Measurements from ENCODE around the gene GALNT17.

Gene GALNT17

DNA sequence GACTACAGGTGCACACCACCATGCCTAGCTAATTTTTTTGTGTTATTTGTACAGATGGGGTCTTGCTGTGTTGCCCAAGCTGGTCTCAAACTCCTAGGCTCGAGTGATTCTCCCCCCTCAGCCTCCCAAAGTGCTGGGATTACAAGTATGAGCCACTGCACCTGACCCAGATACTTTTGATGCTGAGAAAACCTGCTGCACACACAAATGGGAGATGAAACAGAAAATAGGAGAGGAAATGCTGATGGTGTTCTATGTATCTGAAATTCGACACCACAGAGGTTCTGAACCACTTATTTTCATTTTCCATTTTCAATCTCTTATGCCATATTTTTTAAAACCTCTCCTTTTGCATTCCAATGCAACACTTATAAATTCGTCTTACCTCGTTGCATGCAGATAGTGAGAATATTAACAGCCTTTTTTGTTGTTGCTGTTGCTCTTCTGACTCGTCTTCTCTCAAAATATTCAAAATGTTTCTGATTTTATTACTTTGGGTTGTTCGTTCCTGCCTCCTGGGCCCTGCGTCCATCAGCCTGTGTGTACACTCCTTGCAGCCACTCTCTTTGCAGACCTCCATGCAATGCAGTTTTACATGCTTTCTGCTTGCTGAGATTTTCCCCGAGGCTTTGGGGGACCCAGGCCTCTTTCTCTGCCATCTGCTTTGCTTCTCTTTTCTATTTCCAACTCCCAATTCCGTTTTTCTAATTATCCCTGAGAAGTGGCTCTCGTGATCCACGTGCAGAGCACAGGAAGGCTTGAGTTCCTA, 556.1 kb downstream of the GALNT17 start:
- no peak overlapping the region for H3K18ac ChIP-seq (ENCODE audit: low read length)
- no peak overlapping the region for H2BK5ac ChIP-seq (ENCODE audit: low read depth, low read length, poor library complexity)
- no peak overlapping the region for H3K4me2 ChIP-seq (ENCODE audit: low read length)
- H3K36me3 ChIP-seq (ENCODE audit: control insufficient read depth in 1 of 2, insufficient read depth in 2 of 2, low read length in 2 of 2): no peaks in the 10 kb centered on the region
- no peak overlapping the region for H4K91ac ChIP-seq (ENCODE audit: low read depth, low read length)
- no peak for DNase-seq
- no peak overlapping the region for H4K8ac ChIP-seq (ENCODE audit: low read depth, low read length)
- no peak overlapping the region for H3K14ac ChIP-seq (ENCODE audit: low read length)
- no peak overlapping the region for H3K4ac ChIP-seq (ENCODE audit: low read depth, low read length)
- no peaks in the 10 kb centered on the region for H3K79me2 ChIP-seq (ENCODE audit: control insufficient read depth, insufficient read depth, low read length, poor library complexity)
- WGBS (ENCODE audit: extremely low coverage, insufficient coverage, insufficient read length): 100% methylated on average over 2 of the region's 11 CpGs
- H2AFZ ChIP-seq (ENCODE audit: insufficient read depth, low read length, poor library complexity): no peak overlapping the region
- H2BK12ac ChIP-seq (ENCODE audit: low read length): no peak overlapping the region
- H3K4me1 ChIP-seq (ENCODE audit: control insufficient read depth in 1 of 2, insufficient read depth in 2 of 2, low read length in 2 of 2): no peaks in the 10 kb centered on the region
- H3K79me1 ChIP-seq (ENCODE audit: low read length): no peaks in the 10 kb centered on the region
- H2AK5ac ChIP-seq (ENCODE audit: low read length): no peak overlapping the region
- H3K9ac ChIP-seq (ENCODE audit: low read length): no peak overlapping the region
- H4K12ac ChIP-seq (ENCODE audit: low read depth, low read length): no peak overlapping the region
- no peak overlapping the region for H3K23ac ChIP-seq (ENCODE audit: low read length)
- no peak overlapping the region for H3K4me3 ChIP-seq (ENCODE audit: low read depth, low read length)
- H3K27ac ChIP-seq (ENCODE audit: low read depth, low read length): no peak overlapping the region
- no peak overlapping the region for H2BK120ac ChIP-seq (ENCODE audit: insufficient read depth, low read length, poor library complexity)
- H3K27me3 ChIP-seq (ENCODE audit: insufficient read depth, low read length): no peaks in the 10 kb centered on the region
- no peaks in the 10 kb centered on the region for H3K9me3 ChIP-seq (ENCODE audit: insufficient read depth, low read depth, low read length)

DNA sequence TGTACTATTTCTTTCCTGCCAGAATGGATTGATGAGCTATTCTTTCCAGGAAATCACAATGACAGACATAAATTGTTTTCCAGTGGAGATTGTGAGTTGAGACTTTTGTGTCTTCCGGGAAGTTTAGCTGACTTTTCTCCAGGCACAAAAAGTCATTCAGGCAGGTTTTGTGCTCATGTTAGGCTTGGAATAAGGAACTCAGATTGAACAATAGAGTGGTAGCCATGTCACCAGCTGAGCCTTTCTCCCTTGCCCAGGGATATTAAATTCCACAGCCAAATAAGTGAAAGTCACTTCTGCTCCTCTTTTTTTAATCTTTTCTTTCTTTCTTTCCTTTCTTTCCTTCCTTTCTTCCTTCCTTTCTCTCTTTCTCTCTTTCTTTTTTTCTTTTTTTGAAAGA, 559.6 kb downstream of the GALNT17 start:
- H3K4me1 ChIP-seq (ENCODE audit: control insufficient read depth in 1 of 2, insufficient read depth in 2 of 2, low read length in 2 of 2): no peaks in the 10 kb centered on the region
- no peaks in the 10 kb centered on the region for H3K36me3 ChIP-seq (ENCODE audit: control insufficient read depth in 1 of 2, insufficient read depth in 2 of 2, low read length in 2 of 2)
- no peak overlapping the region for H3K9ac ChIP-seq (ENCODE audit: low read length)
- no peak overlapping the region for H4K12ac ChIP-seq (ENCODE audit: low read depth, low read length)
- H2AK5ac ChIP-seq (ENCODE audit: low read length): no peak overlapping the region
- H3K23ac ChIP-seq (ENCODE audit: low read length): no peak overlapping the region
- H2BK12ac ChIP-seq (ENCODE audit: low read length): no peak overlapping the region
- no peak overlapping the region for H4K8ac ChIP-seq (ENCODE audit: low read depth, low read length)
- no peaks in the 10 kb centered on the region for H3K9me3 ChIP-seq (ENCODE audit: insufficient read depth, low read depth, low read length)
- no peak overlapping the region for H3K18ac ChIP-seq (ENCODE audit: low read length)
- no peak overlapping the region for H2AFZ ChIP-seq (ENCODE audit: insufficient read depth, low read length, poor library complexity)
- no peaks in the 10 kb centered on the region for H3K27me3 ChIP-seq (ENCODE audit: insufficient read depth, low read length)
- H3K4ac ChIP-seq (ENCODE audit: low read depth, low read length): no peak overlapping the region
- H4K91ac ChIP-seq (ENCODE audit: low read depth, low read length): no peak overlapping the region
- DNase-seq: no peak
- no peaks in the 10 kb centered on the region for H3K79me1 ChIP-seq (ENCODE audit: low read length)
- H2BK120ac ChIP-seq (ENCODE audit: insufficient read depth, low read length, poor library complexity): no peak overlapping the region
- WGBS (ENCODE audit: extremely low coverage, insufficient coverage, insufficient read length): no CpG with 5 or more reads among the region's 1 CpG
- H3K4me3 ChIP-seq (ENCODE audit: low read depth, low read length): no peak overlapping the region
- H3K4me2 ChIP-seq (ENCODE audit: low read length): no peak overlapping the region
- H2BK5ac ChIP-seq (ENCODE audit: low read depth, low read length, poor library complexity): no peak overlapping the region
- H3K14ac ChIP-seq (ENCODE audit: low read length): no peak overlapping the region
- H3K27ac ChIP-seq (ENCODE audit: low read depth, low read length): no peak overlapping the region
- no peaks in the 10 kb centered on the region for H3K79me2 ChIP-seq (ENCODE audit: control insufficient read depth, insufficient read depth, low read length, poor library complexity)

DNA sequence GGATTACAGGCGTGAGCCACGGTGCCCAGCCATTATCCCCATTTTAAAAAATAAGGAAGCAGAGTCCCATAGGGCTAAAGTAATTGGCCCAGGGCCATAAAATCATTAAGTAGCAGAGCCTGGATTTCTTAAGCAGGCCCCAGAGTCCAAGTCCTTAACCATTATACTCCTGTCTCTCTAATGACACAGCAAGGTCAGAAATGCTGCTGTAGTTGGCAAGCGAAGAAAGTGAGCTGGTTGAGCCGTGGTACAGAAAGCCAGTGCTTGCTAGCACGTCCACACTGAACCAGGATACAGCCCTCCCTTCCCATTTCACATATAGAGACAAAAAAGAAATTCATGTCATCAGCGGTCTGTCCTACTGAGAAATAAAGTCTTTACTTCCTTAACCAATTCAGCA, 562.7 kb downstream of the GALNT17 start:
- no CpG with 5 or more reads among the region's 6 CpGs for WGBS (ENCODE audit: extremely low coverage, insufficient coverage, insufficient read length)
- DNase-seq: no peak

DNA sequence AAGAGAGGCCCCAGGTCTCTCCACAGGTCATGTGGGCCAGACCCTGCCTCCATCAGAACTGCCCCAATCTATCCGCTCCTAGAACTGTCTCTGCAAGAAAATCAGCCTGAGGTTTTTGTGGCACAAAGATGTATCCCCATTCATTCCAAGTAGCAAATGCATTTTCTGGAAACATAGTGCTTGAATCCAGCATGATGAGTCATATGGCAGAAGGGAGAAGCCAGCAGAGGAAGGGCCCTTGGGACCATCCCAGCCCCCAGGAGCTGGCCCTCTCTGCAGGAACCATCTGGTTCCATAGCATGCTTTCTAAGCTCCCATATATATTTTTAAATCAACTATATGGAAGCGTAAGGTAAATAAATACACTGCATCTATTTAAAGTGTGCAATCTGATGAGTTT, 563.2 kb downstream of the GALNT17 start:
- Histone ChIP-seq H3K27ac (ENCODE audit: low read depth, low read length) (no peak overlapping the region), H3K9ac (ENCODE audit: low read length) (no peak overlapping the region), H3K4me1 (ENCODE audit: control insufficient read depth in 1 of 2, insufficient read depth in 2 of 2, low read length in 2 of 2) (no peaks in the 10 kb centered on the region), H3K36me3 (ENCODE audit: control insufficient read depth in 1 of 2, insufficient read depth in 2 of 2, low read length in 2 of 2) (no peaks in the 10 kb centered on the region), H2AK5ac (ENCODE audit: low read length) (no peak overlapping the region), H3K23ac (ENCODE audit: low read length) (no peak overlapping the region), H4K12ac (ENCODE audit: low read depth, low read length) (no peak overlapping the region), H3K4me3 (ENCODE audit: low read depth, low read length) (no peak overlapping the region), H4K91ac (ENCODE audit: low read depth, low read length) (no peak overlapping the region), H3K14ac (ENCODE audit: low read length) (no peak overlapping the region), H3K4ac (ENCODE audit: low read depth, low read length) (no peak overlapping the region), H3K18ac (ENCODE audit: low read length) (no peak overlapping the region), H3K79me1 (ENCODE audit: low read length) (no peaks in the 10 kb centered on the region), H4K8ac (ENCODE audit: low read depth, low read length) (no peak overlapping the region), H2BK120ac (ENCODE audit: insufficient read depth, low read length, poor library complexity) (no peak overlapping the region), H2BK5ac (ENCODE audit: low read depth, low read length, poor library complexity) (no peak overlapping the region), H2BK12ac (ENCODE audit: low read length) (no peak overlapping the region), H3K79me2 (ENCODE audit: control insufficient read depth, insufficient read depth, low read length, poor library complexity) (no peaks in the 10 kb centered on the region), H3K9me3 (ENCODE audit: insufficient read depth, low read depth, low read length) (no peaks in the 10 kb centered on the region), H3K4me2 (ENCODE audit: low read length) (no peak overlapping the region), H3K27me3 (ENCODE audit: insufficient read depth, low read length) (no peaks in the 10 kb centered on the region), H2AFZ (ENCODE audit: insufficient read depth, low read length, poor library complexity) (no peak overlapping the region)
- DNase-seq: no peak
- whole genome bisulfite sequencing (ENCODE audit: extremely low coverage, insufficient coverage, insufficient read length): no CpG with 5 or more reads among the region's 2 CpGs

More for the DNA sequence above, 562.7 kb downstream of the GALNT17 start:
- Histone ChIP-seq H2BK12ac (ENCODE audit: low read length) (no peak overlapping the region), H3K4me2 (ENCODE audit: low read length) (no peak overlapping the region), H2BK5ac (ENCODE audit: low read depth, low read length, poor library complexity) (no peak overlapping the region), H3K23ac (ENCODE audit: low read length) (no peak overlapping the region), H3K79me1 (ENCODE audit: low read length) (no peaks in the 10 kb centered on the region), H3K4me3 (ENCODE audit: low read depth, low read length) (no peak overlapping the region), H3K18ac (ENCODE audit: low read length) (no peak overlapping the region), H3K9ac (ENCODE audit: low read length) (no peak overlapping the region), H3K4ac (ENCODE audit: low read depth, low read length) (no peak overlapping the region), H2BK120ac (ENCODE audit: insufficient read depth, low read length, poor library complexity) (no peak overlapping the region), H2AK5ac (ENCODE audit: low read length) (no peak overlapping the region), H3K27ac (ENCODE audit: low read depth, low read length) (no peak overlapping the region), H3K79me2 (ENCODE audit: control insufficient read depth, insufficient read depth, low read length, poor library complexity) (no peaks in the 10 kb centered on the region), H3K9me3 (ENCODE audit: insufficient read depth, low read depth, low read length) (no peaks in the 10 kb centered on the region), H3K36me3 (ENCODE audit: control insufficient read depth in 1 of 2, insufficient read depth in 2 of 2, low read length in 2 of 2) (no peaks in the 10 kb centered on the region), H3K27me3 (ENCODE audit: insufficient read depth, low read length) (no peaks in the 10 kb centered on the region), H4K12ac (ENCODE audit: low read depth, low read length) (no peak overlapping the region), H3K4me1 (ENCODE audit: control insufficient read depth in 1 of 2, insufficient read depth in 2 of 2, low read length in 2 of 2) (no peaks in the 10 kb centered on the region), H4K8ac (ENCODE audit: low read depth, low read length) (no peak overlapping the region), H2AFZ (ENCODE audit: insufficient read depth, low read length, poor library complexity) (no peak overlapping the region), H4K91ac (ENCODE audit: low read depth, low read length) (no peak overlapping the region), H3K14ac (ENCODE audit: low read length) (no peak overlapping the region)
